H1 (cell line): Measurements from ENCODE around the gene CPA3. TPM values are rescaled to one million over a fixed set of nuclear protein-coding genes. Genes with fewer than 3 reads are reported as not detected.

Experiments used
- CTCF ChIA-PET: fragments of 300-600 bp; sonication (Branson Sonifier 250); formaldehyde crosslinking; loops from one replicate; lab custom pipeline; 2021; ENCODE audit not compliant: partially characterized antibody; lab: Charles Lee
- POLR2A ChIA-PET: fragments of 300-600 bp; sonication (Branson Sonifier 250); formaldehyde crosslinking; loops from one replicate; lab custom pipeline; 2021; ENCODE audit warnings: inconsistent platforms; ENCODE audit not compliant: partially characterized antibody; lab: Charles Lee
- DNase-seq, 2 experiments: peaks; one replicate each; pipeline versions ENCODE4 v3.0.0 to v3.0.0-alpha.2; 2010 to 2022; ENCODE audit warnings: low spot score in 2 of 2, low read depth in 1 of 2, mixed read lengths in 1 of 2
- FAIRE-seq: peaks from 2 replicates; lab custom pipeline; 2011; peaks lifted over from hg19 to GRCh38; lab: Jason Lieb, UNC
- H2AFZ ChIP-seq: 2 replicates; pipeline ENCODE4 v1.8.1; 2012; ENCODE audit warnings: low read length, inconsistent platforms
- H2AK5ac ChIP-seq: 2 replicates; pipeline ENCODE4 v1.6.1; 2013; ENCODE audit warnings: low read depth, low read length
- H2BK120ac ChIP-seq: replicated peaks from 2 replicates; pipeline ENCODE3; 2013; ENCODE audit warnings: low read depth, low read length, inconsistent platforms
- H2BK12ac ChIP-seq: 2 replicates; pipeline ENCODE4 v1.6.1; 2013; ENCODE audit warnings: low read depth, low read length
- H2BK15ac ChIP-seq: 2 replicates; pipeline ENCODE4 v1.6.1; 2013; ENCODE audit warnings: low read length
- H2BK20ac ChIP-seq: 2 replicates; pipeline ENCODE4 v1.6.1; 2013; ENCODE audit warnings: low read length
- H2BK5ac ChIP-seq: 2 replicates; pipeline ENCODE4 v1.6.1; 2013; ENCODE audit warnings: low read depth, low read length
- H3K14ac ChIP-seq: 2 replicates; pipeline ENCODE4 v1.6.1; 2013; ENCODE audit warnings: inconsistent platforms; ENCODE audit not compliant: insufficient read length
- H3K18ac ChIP-seq: 2 replicates; pipeline ENCODE4 v1.6.1; 2013; ENCODE audit warnings: low read length; ENCODE audit errors: extremely low read depth
- H3K23ac ChIP-seq: 2 replicates; pipeline ENCODE4 v1.6.1; 2013; ENCODE audit warnings: inconsistent platforms; ENCODE audit not compliant: insufficient read length
- H3K23me2 ChIP-seq: 2 replicates; pipeline ENCODE4 v1.6.1; 2013; ENCODE audit warnings: low read depth, low read length
- H3K27ac ChIP-seq: 2 replicates; pipeline ENCODE4 v1.6.1; 2011; ENCODE audit warnings: low read depth, low read length, inconsistent platforms
- H3K27me3 ChIP-seq, 4 experiments: replicated peaks in 1 of 4; 1 replicate in 1 of 4; 2 replicates in 3 of 4; pipeline versions ENCODE4 v1.6.1 to v1.8.1; 2011 to 2013; ENCODE audit warnings: low read length in 3 of 4, mild to moderate bottlenecking in 3 of 4, inconsistent platforms in 2 of 4, mixed read lengths in 2 of 4, moderate library complexity in 1 of 4; ENCODE audit not compliant: control insufficient read depth in 3 of 4, insufficient read depth in 3 of 4; ENCODE audit errors: extremely low read depth in 1 of 4
- H3K36me3 ChIP-seq, 4 experiments: 2 replicates each; pipeline versions ENCODE4 v1.6.1 to v1.8.1; 2011 to 2013; ENCODE audit warnings: mild to moderate bottlenecking in 4 of 4, low read length in 3 of 4, moderate library complexity in 2 of 4, control low read depth in 1 of 4, inconsistent platforms in 1 of 4; ENCODE audit not compliant: insufficient read depth in 4 of 4, control insufficient read depth in 2 of 4
- H3K4ac ChIP-seq: replicated peaks from 2 replicates; pipeline ENCODE3; 2013; ENCODE audit warnings: low read length, low read depth, mixed read lengths, inconsistent platforms; ENCODE audit not compliant: insufficient read length
- H3K4me1 ChIP-seq, 4 experiments: replicated peaks in 1 of 4; 1 replicate in 1 of 4; 2 replicates in 3 of 4; pipeline versions ENCODE4 v1.6.1 to v1.8.1; 2011 to 2013; ENCODE audit warnings: low read length in 3 of 4, inconsistent platforms in 2 of 4, mixed read lengths in 1 of 4; ENCODE audit not compliant: insufficient read depth in 4 of 4, control insufficient read depth in 3 of 4
- H3K4me2 ChIP-seq, 2 experiments: 2 replicates each; pipeline versions ENCODE4 v1.6.1 to v1.8.1; 2011 to 2013; ENCODE audit warnings: low read depth in 2 of 2, low read length in 2 of 2, control low read depth in 1 of 2, inconsistent platforms in 1 of 2, mild to moderate bottlenecking in 1 of 2; ENCODE audit not compliant: insufficient read depth in 1 of 2
- H3K4me3 ChIP-seq, 4 experiments: fragments of 200-600, 300-600 bp in 1 of 4; sonication (generic), shearing (Covaris generic), sonication (Bioruptor Twin) in 1 of 4; 2 replicates each; pipeline versions ENCODE4 v1.5.1 to v1.8.1; 2011 to 2016; ENCODE audit warnings: low read length in 4 of 4, low read depth in 3 of 4, control low read depth in 2 of 4, inconsistent platforms in 2 of 4, mild to moderate bottlenecking in 2 of 4, mixed read lengths in 1 of 4, moderate library complexity in 1 of 4; ENCODE audit not compliant: insufficient read depth in 2 of 4; ENCODE audit errors: extremely low read depth in 1 of 4
- H3K56ac ChIP-seq: replicated peaks from 2 replicates; pipeline ENCODE3; 2013; ENCODE audit warnings: low read depth, mild to moderate bottlenecking, mixed read lengths, low read length, inconsistent platforms; ENCODE audit not compliant: insufficient read length
- H3K79me1 ChIP-seq: 2 replicates; pipeline ENCODE4 v1.6.1; 2013; ENCODE audit warnings: low read depth, low read length, control low read depth
- H3K79me2 ChIP-seq, 2 experiments: 2 replicates each; pipeline versions ENCODE4 v1.6.1 to v1.8.1; 2012 to 2013; ENCODE audit warnings: low read length in 2 of 2, mild to moderate bottlenecking in 2 of 2, inconsistent platforms in 1 of 2; ENCODE audit not compliant: insufficient read depth in 2 of 2, control insufficient read depth in 1 of 2
- H3K9ac ChIP-seq, 4 experiments: replicated peaks in 1 of 4; 1 replicate in 1 of 4; 2 replicates in 3 of 4; pipeline versions ENCODE4 v1.6.1 to v1.8.1; 2011 to 2013; ENCODE audit warnings: low read depth in 3 of 4, low read length in 3 of 4, control low read depth in 2 of 4, mild to moderate bottlenecking in 2 of 4, moderate library complexity in 2 of 4, inconsistent platforms in 1 of 4; ENCODE audit errors: extremely low read depth in 1 of 4
- H3K9me3 ChIP-seq, 2 experiments: 2 replicates each; pipeline versions ENCODE4 v1.6.1 to v1.8.1; 2012 to 2013; ENCODE audit warnings: mild to moderate bottlenecking in 2 of 2, moderate library complexity in 2 of 2, control low read depth in 1 of 2, inconsistent platforms in 1 of 2, low read depth in 1 of 2, low read length in 1 of 2, mixed read lengths in 1 of 2; ENCODE audit not compliant: insufficient read depth in 2 of 2
- H4K20me1 ChIP-seq, 2 experiments: replicated peaks in 1 of 2; 2 replicates each; pipeline versions ENCODE3 to v1.8.1; 2011 to 2013; ENCODE audit warnings: inconsistent platforms in 2 of 2, low read length in 2 of 2, mild to moderate bottlenecking in 1 of 2; ENCODE audit not compliant: insufficient read depth in 2 of 2, control insufficient read depth in 1 of 2
- H4K5ac ChIP-seq: 2 replicates; pipeline ENCODE4 v1.6.1; 2013; ENCODE audit warnings: low read length, low read depth, mixed read lengths, inconsistent platforms; ENCODE audit not compliant: insufficient read length
- H4K8ac ChIP-seq: 2 replicates; pipeline ENCODE4 v1.8.0; 2013; ENCODE audit warnings: mild to moderate bottlenecking, moderate library complexity, low read length, inconsistent platforms; ENCODE audit not compliant: insufficient read depth; ENCODE audit errors: extremely low read depth
- H4K91ac ChIP-seq: replicated peaks from 2 replicates; pipeline ENCODE3; 2013; ENCODE audit warnings: low read length, mixed read lengths, inconsistent platforms; ENCODE audit not compliant: insufficient read length
- NRF1 ChIP-seq: IDR thresholded peaks from 2 replicates; pipeline ENCODE4 v1.6.1; 2011; ENCODE audit warnings: mild to moderate bottlenecking, low read depth, low read length, improper control_type of control experiment
- SP2 ChIP-seq: IDR thresholded peaks from 2 replicates; pipeline ENCODE4 v1.6.1; 2012; ENCODE audit warnings: mild to moderate bottlenecking, low read length, inconsistent platforms
- whole genome bisulfite sequencing, 2 experiments: shearing (Covaris generic) in 1 of 2; methylation state at CpG; one replicate each; pipeline versions ENCODE4 v1.1.6 to v1.1.7; 2013 to 2015; ENCODE audit warnings: low lambda C conversion rate in 2 of 2, mixed read lengths in 2 of 2, inconsistent platforms in 1 of 2, low coverage in 1 of 2, missing lambda C conversion rate in 1 of 2; ENCODE audit not compliant: insufficient replicate concordance in 2 of 2, insufficient coverage in 1 of 2, insufficient read length in 1 of 2; ENCODE audit errors: extremely low coverage in 1 of 2, missing lambda C conversion rate in 1 of 2; 5-methylcytosine and 5-hydroxymethylcytosine counted together
- polyA plus RNA-seq, 7 experiments: library from polyadenylated mRNA; depleted of rRNA in 3 of 7; stranded (reverse) in 5 of 7; unstranded in 2 of 7; fragments of >200 nt in 5 of 7; fragments of 200-250 nt in 2 of 7; gene quantifications; 1 replicate in 5 of 7; 2 replicates in 1 of 7; 4 replicates in 1 of 7; pipeline versions ENCODE4 v1.2.1 to v1.2.3, GENCODE V29; 2011 to 2013; ENCODE audit warnings: missing spikeins in 2 of 7, mixed read lengths in 2 of 7
- total RNA-seq: library from RNA; stranded (reverse); fragmentation: NEBNext Ultra II Directional; extraction: Animal tissue kit (Norgen Biotek cat#: 25700); gene quantifications from 2 replicates; pipeline ENCODE4 v1.2.1, GENCODE V29; 2021
- TF ChIP-seq, protein P1 (sequence below), 3 experiments: IDR thresholded peaks; 1 replicate in 2 of 3; 2 replicates in 1 of 3; pipeline versions ENCODE4 v1.5.1 to v1.6.1; 2011; ENCODE audit warnings: low read length in 3 of 3, mild to moderate bottlenecking in 3 of 3, inconsistent platforms in 2 of 3, low read depth in 1 of 3, moderate library complexity in 1 of 3; ENCODE audit not compliant: insufficient read depth in 1 of 3; ENCODE audit errors: control extremely low read depth in 1 of 3

The CPA3 gene
- total and polyA plus RNA-seq, 2 of the 8 experiments (the other 6 are each of a cell fraction or from before 2014, with no cell fraction given), result not detected

DNA sequence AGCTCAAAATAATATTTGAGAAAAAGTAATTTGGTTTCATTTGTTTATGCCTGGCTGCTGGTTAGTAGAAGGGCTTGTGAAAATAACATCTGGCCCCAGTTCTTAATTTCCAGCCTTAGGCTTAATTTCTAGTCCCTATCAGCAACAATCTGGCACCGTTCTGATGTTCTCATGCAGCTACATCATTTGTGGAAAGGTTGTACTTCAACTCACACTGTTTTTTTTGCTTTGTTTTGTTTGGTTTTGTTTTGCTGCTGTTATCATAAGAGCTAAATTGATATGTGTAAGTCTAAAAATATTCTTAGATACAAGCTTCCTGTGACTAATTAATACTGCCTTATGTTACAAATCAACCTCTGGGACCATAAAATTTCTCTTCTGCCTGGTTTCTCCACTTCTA lies 8.9 kb downstream of the CPA3 start:
- FAIRE-seq, result no peak
- no peak overlapping the region for H3K4me3 ChIP-seq

More for the DNA sequence above, 8.9 kb downstream of the CPA3 start:
- H4K20me1 ChIP-seq, result no peaks in the 10 kb centered on the region
- no peak overlapping the region for H2BK20ac ChIP-seq
- no peak overlapping the region for H2AFZ ChIP-seq
- DNase-seq, result no peak
- H4K5ac ChIP-seq, result no peak overlapping the region
- no peaks in the 10 kb centered on the region for H3K23me2 ChIP-seq
- H3K36me3 ChIP-seq, result no peaks in the 10 kb centered on the region
- CTCF ChIA-PET, result interaction anchor here (1.0 to 5.8 kb wide), 5 partner anchors 10 to 146 kb away, joined by 3 to 39 read pairs (median 4); no protein-coding TSS in a partner anchor
- no peak overlapping the region for H2AK5ac ChIP-seq
- H3K4me2 ChIP-seq, result no peak overlapping the region
- H2BK15ac ChIP-seq, result no peak overlapping the region
- no peak overlapping the region for H3K27ac ChIP-seq
- H2BK120ac ChIP-seq, result no peak overlapping the region
- H3K27me3 ChIP-seq, result no peaks in the 10 kb centered on the region
- TF ChIP-seq, protein P1, sequence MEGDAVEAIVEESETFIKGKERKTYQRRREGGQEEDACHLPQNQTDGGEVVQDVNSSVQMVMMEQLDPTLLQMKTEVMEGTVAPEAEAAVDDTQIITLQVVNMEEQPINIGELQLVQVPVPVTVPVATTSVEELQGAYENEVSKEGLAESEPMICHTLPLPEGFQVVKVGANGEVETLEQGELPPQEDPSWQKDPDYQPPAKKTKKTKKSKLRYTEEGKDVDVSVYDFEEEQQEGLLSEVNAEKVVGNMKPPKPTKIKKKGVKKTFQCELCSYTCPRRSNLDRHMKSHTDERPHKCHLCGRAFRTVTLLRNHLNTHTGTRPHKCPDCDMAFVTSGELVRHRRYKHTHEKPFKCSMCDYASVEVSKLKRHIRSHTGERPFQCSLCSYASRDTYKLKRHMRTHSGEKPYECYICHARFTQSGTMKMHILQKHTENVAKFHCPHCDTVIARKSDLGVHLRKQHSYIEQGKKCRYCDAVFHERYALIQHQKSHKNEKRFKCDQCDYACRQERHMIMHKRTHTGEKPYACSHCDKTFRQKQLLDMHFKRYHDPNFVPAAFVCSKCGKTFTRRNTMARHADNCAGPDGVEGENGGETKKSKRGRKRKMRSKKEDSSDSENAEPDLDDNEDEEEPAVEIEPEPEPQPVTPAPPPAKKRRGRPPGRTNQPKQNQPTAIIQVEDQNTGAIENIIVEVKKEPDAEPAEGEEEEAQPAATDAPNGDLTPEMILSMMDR (IDR thresholded peaks at IDR 0.05; ENCODE audit: control extremely low read depth in 1 of 3, insufficient read depth in 1 of 3, low read depth in 1 of 3, low read length in 3 of 3), result no peak
- TF ChIP-seq NRF1 (no peak), SP2 (no peak)
- TF ChIP-seq, all 59 proteins: peak for 0
- Histone ChIP-seq H3K79me2 (no peaks in the 10 kb centered on the region), H4K91ac (no peak overlapping the region), H3K9me3 (no peaks in the 10 kb centered on the region), H2BK5ac (no peak overlapping the region), H4K8ac (no peak overlapping the region), H3K18ac (no peak overlapping the region), H3K23ac (no peak overlapping the region), H3K4me1 (no peaks in the 10 kb centered on the region), H2BK12ac (no peak overlapping the region), H3K4ac (no peak overlapping the region), H3K9ac (no peak overlapping the region), H3K79me1 (no peaks in the 10 kb centered on the region), H3K56ac (no peak overlapping the region), H3K14ac (no peak overlapping the region)
- WGBS, 2 experiments, result 87% methylated on average over 1 of the region's 1 CpG; no CpG with 5 or more reads in 1 of the 2 experiments
- POLR2A ChIA-PET, result no interaction called here
